ENCODE results near the gene VAMP7.
"Not testable (repeated sequence)": the region's sequence is repeated elsewhere in the genome, so short reads cannot be mapped to it uniquely, and the experiment has no call there.

DNA sequence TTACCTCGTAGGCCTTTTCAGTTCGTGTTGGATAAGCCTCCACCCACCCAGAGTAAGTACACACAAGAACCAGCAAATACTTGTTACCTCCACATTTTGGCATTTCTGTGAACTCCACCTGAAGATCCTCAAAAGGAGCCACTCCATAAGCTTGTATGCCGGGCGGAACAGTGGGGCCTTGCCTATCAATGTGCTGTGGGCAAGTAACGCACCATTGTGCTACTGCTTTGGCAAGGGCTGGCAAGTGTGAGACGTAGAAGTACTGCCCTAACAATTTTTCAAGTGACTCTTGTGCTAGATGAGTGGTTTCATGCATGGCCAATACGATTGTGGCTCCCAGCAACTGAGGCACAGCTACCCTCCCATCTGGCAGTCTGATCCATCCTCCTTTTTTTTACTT is 91.1 kb downstream of the VAMP7 start:
- TF ChIP-seq EP300 (conservative IDR thresholded peaks at IDR 0.05; ENCODE audit: poor library complexity, severe bottlenecking), result not testable (repeated sequence)
- TF ChIP-seq, protein P1, sequence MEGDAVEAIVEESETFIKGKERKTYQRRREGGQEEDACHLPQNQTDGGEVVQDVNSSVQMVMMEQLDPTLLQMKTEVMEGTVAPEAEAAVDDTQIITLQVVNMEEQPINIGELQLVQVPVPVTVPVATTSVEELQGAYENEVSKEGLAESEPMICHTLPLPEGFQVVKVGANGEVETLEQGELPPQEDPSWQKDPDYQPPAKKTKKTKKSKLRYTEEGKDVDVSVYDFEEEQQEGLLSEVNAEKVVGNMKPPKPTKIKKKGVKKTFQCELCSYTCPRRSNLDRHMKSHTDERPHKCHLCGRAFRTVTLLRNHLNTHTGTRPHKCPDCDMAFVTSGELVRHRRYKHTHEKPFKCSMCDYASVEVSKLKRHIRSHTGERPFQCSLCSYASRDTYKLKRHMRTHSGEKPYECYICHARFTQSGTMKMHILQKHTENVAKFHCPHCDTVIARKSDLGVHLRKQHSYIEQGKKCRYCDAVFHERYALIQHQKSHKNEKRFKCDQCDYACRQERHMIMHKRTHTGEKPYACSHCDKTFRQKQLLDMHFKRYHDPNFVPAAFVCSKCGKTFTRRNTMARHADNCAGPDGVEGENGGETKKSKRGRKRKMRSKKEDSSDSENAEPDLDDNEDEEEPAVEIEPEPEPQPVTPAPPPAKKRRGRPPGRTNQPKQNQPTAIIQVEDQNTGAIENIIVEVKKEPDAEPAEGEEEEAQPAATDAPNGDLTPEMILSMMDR (IDR thresholded peaks at IDR 0.05; ENCODE audit: poor library complexity, severe bottlenecking), result not testable (repeated sequence)

Measured in neural cell (in vitro differentiated cells).